Diencephalon (tissue), 1 donor: Measurements from ENCODE around the gene PLPP3. TPM values are rescaled to one million over a fixed set of nuclear protein-coding genes. Genes with fewer than 3 reads are reported as not detected.

Experiments used
- small RNA-seq: library from RNA; depleted of rRNA; stranded (forward); fragments of <200 nt; gene quantifications from one replicate; pipeline ENCODE3, GENCODE V24; 2014
- total RNA-seq: library from RNA; depleted of rRNA; stranded (reverse); fragments of >200 nt; gene quantifications from one replicate; pipeline ENCODE4 v1.2.3, GENCODE V29; 2014

PLPP3 gene
- total RNA-seq, result 128 TPM

GRCh38 chr1:56578963-56579875 is at the start of gene PLPP3:
PLPP3 (minus strand) TSS chr1:56579563; CDS start chr1:56579016, 547 bp downstream.

Small RNA genes within 50 kb of the gene (small RNA-seq; reads per million reads assigned to genes)
- not detected for gene AC099789.1

Other genes starting within 250 kb of the PLPP3 start
- 39.9 TPM for gene PRKAA2, start 65.8 kb upstream of the PLPP3 start, total RNA-seq
- gene FYB2, start 239.8 kb upstream of the PLPP3 start, total RNA-seq, result 3.9 TPM